Testis (tissue), 3 donors: ENCODE results near the gene MYH14. TPM values are rescaled to one million over a fixed set of nuclear protein-coding genes. Genes with fewer than 3 reads are reported as not detected.

ENCODE experiments used
- DNase-seq: peaks from one replicate; pipeline ENCODE4 v3.0.0-alpha.2; 2019
- H3K27ac ChIP-seq, 2 donors: fragments of 200-600 bp; sonication (generic); one replicate each; pipeline ENCODE4 v1.5.1; 2019
- H3K27me3 ChIP-seq: fragments of 200-600 bp; sonication (generic); one replicate; pipeline ENCODE4 v1.5.1; 2019
- H3K36me3 ChIP-seq: fragments of 200-600 bp; sonication (generic); one replicate; pipeline ENCODE4 v1.5.1; 2017; ENCODE audit warnings: low read depth; ENCODE audit errors: missing control alignments
- H3K4me1 ChIP-seq: fragments of 200-600 bp; sonication (generic); one replicate; pipeline ENCODE4 v1.5.1; 2019
- H3K4me3 ChIP-seq, 2 donors: fragments of 200-600 bp; sonication (generic); one replicate each; pipeline ENCODE4 v1.5.1; 2017 to 2019
- H3K9me3 ChIP-seq: fragments of 200-600 bp; sonication (generic); one replicate; pipeline ENCODE4 v1.5.1; 2017
- POLR2A ChIP-seq: fragments of 450-650 bp; IDR thresholded peaks from one replicate; pipeline ENCODE4 v1.6.1; 2017; ENCODE audit warnings: antibody characterized with exemption, mild to moderate bottlenecking, moderate library complexity
- WGBS, 2 donors: methylation state at CpG; one replicate each; pipeline ENCODE4 v1.1.5; 2018; 5-methylcytosine and 5-hydroxymethylcytosine counted together
- intact Hi-C: fragments of 100-400 bp; cut with DNase I; formaldehyde crosslinking; loops from one replicate; pipeline ENCODE4 v1.15.1; 2023; ENCODE audit warnings: low total_unique reads
- polyA plus RNA-seq: library from polyadenylated mRNA; stranded (reverse); fragments of 350-450 nt; fragmentation: Illumina TruSeq; extraction: RNeasy Lipid Tissue Mini Kit (QIAGEN cat#74804); gene quantifications from one replicate; pipeline ENCODE4 v1.2.3, GENCODE V29; 2014; ENCODE audit warnings: low read depth, low replicate concordance; ENCODE audit not compliant: insufficient read depth
- total RNA-seq, 2 donors: library from RNA; depleted of rRNA; stranded (reverse); fragments of >200 nt; gene quantifications; one replicate each; pipeline ENCODE4 v1.2.3, GENCODE V29; 2016
- TF ChIP-seq, protein P1 (sequence below), 3 experiments: fragments of 450-650 bp in 2 of 3; fragments of 200-600 bp in 1 of 3; sonication (generic) in 1 of 3; IDR thresholded peaks; one replicate each; pipeline ENCODE4 v1.5.1; 2016 to 2019; ENCODE audit warnings: antibody characterized with exemption in 3 of 3, mild to moderate bottlenecking in 2 of 3, moderate library complexity in 1 of 3

The MYH14 gene
- total and polyA plus RNA-seq, 3 donors from 2014 or later = 6.0 to 7.9 (median 7.8) TPM

- H3K27ac ChIP-seq = no peak overlapping the region
- TF ChIP-seq POLR2A = no peak
- TF ChIP-seq, protein P1, sequence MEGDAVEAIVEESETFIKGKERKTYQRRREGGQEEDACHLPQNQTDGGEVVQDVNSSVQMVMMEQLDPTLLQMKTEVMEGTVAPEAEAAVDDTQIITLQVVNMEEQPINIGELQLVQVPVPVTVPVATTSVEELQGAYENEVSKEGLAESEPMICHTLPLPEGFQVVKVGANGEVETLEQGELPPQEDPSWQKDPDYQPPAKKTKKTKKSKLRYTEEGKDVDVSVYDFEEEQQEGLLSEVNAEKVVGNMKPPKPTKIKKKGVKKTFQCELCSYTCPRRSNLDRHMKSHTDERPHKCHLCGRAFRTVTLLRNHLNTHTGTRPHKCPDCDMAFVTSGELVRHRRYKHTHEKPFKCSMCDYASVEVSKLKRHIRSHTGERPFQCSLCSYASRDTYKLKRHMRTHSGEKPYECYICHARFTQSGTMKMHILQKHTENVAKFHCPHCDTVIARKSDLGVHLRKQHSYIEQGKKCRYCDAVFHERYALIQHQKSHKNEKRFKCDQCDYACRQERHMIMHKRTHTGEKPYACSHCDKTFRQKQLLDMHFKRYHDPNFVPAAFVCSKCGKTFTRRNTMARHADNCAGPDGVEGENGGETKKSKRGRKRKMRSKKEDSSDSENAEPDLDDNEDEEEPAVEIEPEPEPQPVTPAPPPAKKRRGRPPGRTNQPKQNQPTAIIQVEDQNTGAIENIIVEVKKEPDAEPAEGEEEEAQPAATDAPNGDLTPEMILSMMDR (IDR thresholded peaks at IDR 0.05) = no peak
- DNase-seq = no peak
- no peaks in the 10 kb centered on the region for H3K36me3 ChIP-seq
- intact Hi-C loops = no loop called here
- no peaks in the 10 kb centered on the region for H3K4me1 ChIP-seq
- H3K27me3 ChIP-seq = no peaks in the 10 kb centered on the region
- no peaks in the 10 kb centered on the region for H3K9me3 ChIP-seq
- H3K4me3 ChIP-seq = no peak overlapping the region
- WGBS, 2 donors = 87% methylated on average over 13 to 19 of the region's 19 CpGs
Measured at GRCh38 chr19:50248826-50249225, 45.4 kb downstream of the MYH14 start.

- no peaks in the 10 kb centered on the region for H3K9me3 ChIP-seq
- no peak overlapping the region for H3K27ac ChIP-seq
- H3K4me1 ChIP-seq = no peaks in the 10 kb centered on the region
- TF ChIP-seq, protein P1 (IDR thresholded peaks at IDR 0.05) = no peak
- DNase-seq = no peak
- 68 to 72% methylated on average over 16 of the region's 16 CpGs for WGBS, 2 donors
- H3K27me3 ChIP-seq = no peaks in the 10 kb centered on the region
- intact Hi-C loops = no loop called here
- no peaks in the 10 kb centered on the region for H3K36me3 ChIP-seq
- no peak overlapping the region for H3K4me3 ChIP-seq
Measured at GRCh38 chr19:50249636-50250035, 46.2 kb downstream of the MYH14 start.

- Histone ChIP-seq H3K4me3 (no peak overlapping the region), H3K36me3 (no peaks in the 10 kb centered on the region), H3K9me3 (no peaks in the 10 kb centered on the region), H3K27ac (no peak overlapping the region), H3K4me1 (no peaks in the 10 kb centered on the region), H3K27me3 (no peaks in the 10 kb centered on the region)
- WGBS, 2 donors = 84 to 87% methylated on average over 11 to 15 of the region's 15 CpGs
- DNase-seq = no peak
- intact Hi-C loops = no loop called here
- TF ChIP-seq, protein P1 (IDR thresholded peaks at IDR 0.05) = no peak
- TF ChIP-seq POLR2A = no peak
Measured at GRCh38 chr19:50250450-50251136, 47.2 kb downstream of the MYH14 start.

DNA sequence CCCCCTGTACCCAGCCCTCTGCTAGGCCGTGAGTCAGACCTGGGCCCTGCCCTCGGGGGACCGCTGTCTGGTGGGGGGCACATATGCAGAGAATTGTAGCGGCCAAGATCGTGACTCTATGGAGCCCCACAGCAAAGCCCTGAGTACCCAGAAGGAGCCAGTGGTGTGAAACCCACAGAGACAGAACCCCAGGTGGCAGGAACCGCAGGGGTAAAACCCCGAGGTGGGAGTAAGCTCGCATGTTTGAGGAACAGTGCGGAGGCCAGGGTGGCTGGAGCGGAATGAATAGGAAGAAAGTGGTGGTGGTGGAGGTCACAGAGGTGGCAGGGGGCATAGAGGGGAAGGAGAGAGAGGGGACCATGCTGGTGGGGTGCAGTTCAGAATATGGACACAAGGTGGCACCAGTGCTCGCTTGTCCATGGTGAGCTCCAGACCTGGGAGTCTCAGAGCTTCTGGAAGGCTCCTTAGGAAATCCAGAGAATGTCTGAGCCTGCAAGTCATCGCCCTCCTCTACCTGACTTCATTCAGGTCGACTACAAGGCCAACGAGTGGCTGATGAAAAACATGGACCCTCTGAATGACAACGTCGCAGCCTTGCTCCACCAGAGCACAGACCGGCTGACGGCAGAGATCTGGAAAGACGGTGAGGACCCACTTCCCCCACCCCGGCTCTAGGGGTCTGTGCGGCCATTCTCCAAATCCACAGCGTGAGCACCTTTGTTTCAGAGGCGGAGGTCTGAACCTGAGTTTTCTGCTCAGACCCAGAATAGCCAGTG, 48.9 kb downstream of the MYH14 start:
- Histone ChIP-seq H3K4me1 (no peaks in the 10 kb centered on the region), H3K27me3 (no peaks in the 10 kb centered on the region), H3K9me3 (no peaks in the 10 kb centered on the region), H3K36me3 (no peaks in the 10 kb centered on the region), H3K27ac (no peak overlapping the region), H3K4me3 (no peak overlapping the region)
- peak; percentile 68 for DNase-seq
- 89 to 90% methylated on average over 20 to 23 of the region's 23 CpGs for WGBS, 2 donors
- TF ChIP-seq POLR2A = no peak
- TF ChIP-seq, protein P1 (IDR thresholded peaks at IDR 0.05) = peak; percentile 44 to 73 (median 68)
- intact Hi-C loops = no loop called here
